ENCODE measurements around the gene MARCOL. TPM values are rescaled to one million over a fixed set of nuclear protein-coding genes. Genes with fewer than 3 reads are reported as not detected.

Gene MARCOL
- total RNA-seq, 1 experiment from 2014 or later, result not detected

GRCh38 chr5:148205865-148206264, 32.5 kb upstream of the MARCOL start:
- POLR2A ChIA-PET (ENCODE audit: low non-redundant PET), result no interaction called here

DNA sequence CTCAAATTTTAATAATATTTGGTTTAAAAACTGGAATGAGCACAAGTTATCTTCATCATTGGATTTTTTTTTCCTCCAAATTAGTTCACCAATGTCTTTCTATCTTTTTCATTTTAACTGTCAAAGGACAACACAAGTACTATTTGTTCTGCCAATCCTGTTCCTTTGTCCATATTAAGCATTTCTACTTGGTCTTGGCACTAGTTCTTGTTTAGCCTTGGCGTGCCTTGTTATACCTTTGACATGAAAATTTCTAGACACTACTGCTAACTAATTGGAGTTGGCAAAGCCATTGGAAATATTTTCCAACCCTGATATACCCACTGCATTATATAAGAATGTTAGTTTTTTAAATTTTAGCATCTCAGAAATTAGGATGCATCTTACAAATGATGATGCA, 31.7 kb upstream of the MARCOL start:
- Histone ChIP-seq H3K36me3 (ENCODE audit: insufficient read depth, low read length, poor library complexity, severe bottlenecking) (no peaks in the 10 kb centered on the region), H3K9me3 (ENCODE audit: low read depth, low read length, poor library complexity, severe bottlenecking) (no peaks in the 10 kb centered on the region), H3K4me3 (ENCODE audit: low read depth, low read length, poor library complexity, severe bottlenecking) (no peak overlapping the region), H3K27ac (ENCODE audit: low read depth, low read length, poor library complexity, severe bottlenecking) (no peak overlapping the region), H3K4me1 (ENCODE audit: insufficient read depth, low read length, poor library complexity, severe bottlenecking) (no peaks in the 10 kb centered on the region), H3K27me3 (replicated peaks; ENCODE audit: insufficient read depth, low read depth, low read length, poor library complexity) (peaks cover 26% of the 10 kb centered on the region)
- TF ChIP-seq, protein P1, sequence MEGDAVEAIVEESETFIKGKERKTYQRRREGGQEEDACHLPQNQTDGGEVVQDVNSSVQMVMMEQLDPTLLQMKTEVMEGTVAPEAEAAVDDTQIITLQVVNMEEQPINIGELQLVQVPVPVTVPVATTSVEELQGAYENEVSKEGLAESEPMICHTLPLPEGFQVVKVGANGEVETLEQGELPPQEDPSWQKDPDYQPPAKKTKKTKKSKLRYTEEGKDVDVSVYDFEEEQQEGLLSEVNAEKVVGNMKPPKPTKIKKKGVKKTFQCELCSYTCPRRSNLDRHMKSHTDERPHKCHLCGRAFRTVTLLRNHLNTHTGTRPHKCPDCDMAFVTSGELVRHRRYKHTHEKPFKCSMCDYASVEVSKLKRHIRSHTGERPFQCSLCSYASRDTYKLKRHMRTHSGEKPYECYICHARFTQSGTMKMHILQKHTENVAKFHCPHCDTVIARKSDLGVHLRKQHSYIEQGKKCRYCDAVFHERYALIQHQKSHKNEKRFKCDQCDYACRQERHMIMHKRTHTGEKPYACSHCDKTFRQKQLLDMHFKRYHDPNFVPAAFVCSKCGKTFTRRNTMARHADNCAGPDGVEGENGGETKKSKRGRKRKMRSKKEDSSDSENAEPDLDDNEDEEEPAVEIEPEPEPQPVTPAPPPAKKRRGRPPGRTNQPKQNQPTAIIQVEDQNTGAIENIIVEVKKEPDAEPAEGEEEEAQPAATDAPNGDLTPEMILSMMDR (conservative IDR thresholded peaks at IDR 0.05; ENCODE audit: low read depth, low read length), result no peak
- no peak for TF ChIP-seq EZH2 (IDR thresholded peaks at IDR 0.05; ENCODE audit: borderline replicate concordance, low read depth, low read length, poor library complexity, severe bottlenecking)
- POLR2A ChIA-PET (ENCODE audit: low non-redundant PET), result no interaction called here
- CTCF ChIA-PET, result no interaction called here
- DNase-seq (ENCODE audit: low spot score), result no peak
- intact Hi-C loops (cut with micrococcal nuclease; ENCODE audit: unreplicated experiment), result no loop called here
- no TSS peak for BruUV-seq (replicated peaks)

More at GRCh38 chr5:148205865-148206264, 32.5 kb upstream of the MARCOL start:
- intact Hi-C loops (cut with micrococcal nuclease; ENCODE audit: unreplicated experiment), result no loop called here
- H3K36me3 ChIP-seq (ENCODE audit: insufficient read depth, low read length, poor library complexity, severe bottlenecking), result no peaks in the 10 kb centered on the region
- no peak overlapping the region for H3K4me3 ChIP-seq (ENCODE audit: low read depth, low read length, poor library complexity, severe bottlenecking)
- no peak for TF ChIP-seq EZH2 (IDR thresholded peaks at IDR 0.05; ENCODE audit: borderline replicate concordance, low read depth, low read length, poor library complexity, severe bottlenecking)
- TF ChIP-seq, protein P1 (conservative IDR thresholded peaks at IDR 0.05; ENCODE audit: low read depth, low read length), result no peak
- peaks cover 31% of the 10 kb centered on the region for H3K27me3 ChIP-seq (replicated peaks; ENCODE audit: insufficient read depth, low read depth, low read length, poor library complexity)
- DNase-seq (ENCODE audit: low spot score), result no peak
- no peaks in the 10 kb centered on the region for H3K4me1 ChIP-seq (ENCODE audit: insufficient read depth, low read length, poor library complexity, severe bottlenecking)
- no peak overlapping the region for H3K27ac ChIP-seq (ENCODE audit: low read depth, low read length, poor library complexity, severe bottlenecking)
- no TSS peak for BruUV-seq (replicated peaks)
- CTCF ChIA-PET, result no interaction called here
- H3K9me3 ChIP-seq (ENCODE audit: low read depth, low read length, poor library complexity, severe bottlenecking), result no peaks in the 10 kb centered on the region

DNA sequence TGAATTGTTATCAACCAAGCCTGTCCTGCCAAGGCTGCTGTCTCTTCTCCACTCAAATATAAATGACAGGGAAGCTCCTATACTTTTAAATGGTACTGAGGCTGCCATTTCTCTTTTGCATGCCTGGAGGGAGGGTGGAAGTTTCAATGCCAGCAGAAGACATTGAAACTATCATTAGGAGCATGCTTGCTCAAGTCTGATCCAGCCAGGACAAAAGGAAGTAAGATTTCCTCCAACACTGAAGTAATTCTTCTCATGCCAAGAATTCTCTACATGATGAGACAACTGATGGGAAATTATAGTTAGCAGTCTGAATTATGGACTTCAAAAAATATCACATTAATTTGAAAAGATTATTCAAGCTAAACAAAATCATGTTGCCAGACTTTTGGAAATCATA, 30.1 kb upstream of the MARCOL start:
- no peaks in the 10 kb centered on the region for H3K9me3 ChIP-seq (ENCODE audit: low read depth, low read length, poor library complexity, severe bottlenecking)
- no peaks in the 10 kb centered on the region for H3K4me1 ChIP-seq (ENCODE audit: insufficient read depth, low read length, poor library complexity, severe bottlenecking)
- TF ChIP-seq, protein P1 (conservative IDR thresholded peaks at IDR 0.05; ENCODE audit: low read depth, low read length), result no peak
- no peak for TF ChIP-seq EZH2 (IDR thresholded peaks at IDR 0.05; ENCODE audit: borderline replicate concordance, low read depth, low read length, poor library complexity, severe bottlenecking)
- POLR2A ChIA-PET (ENCODE audit: low non-redundant PET), result no interaction called here
- no peaks in the 10 kb centered on the region for H3K36me3 ChIP-seq (ENCODE audit: insufficient read depth, low read length, poor library complexity, severe bottlenecking)
- no peak overlapping the region for H3K4me3 ChIP-seq (ENCODE audit: low read depth, low read length, poor library complexity, severe bottlenecking)
- no TSS peak for BruUV-seq (replicated peaks)
- CTCF ChIA-PET, result no interaction called here
- peaks cover 17% of the 10 kb centered on the region for H3K27me3 ChIP-seq (replicated peaks; ENCODE audit: insufficient read depth, low read depth, low read length, poor library complexity)
- DNase-seq (ENCODE audit: low spot score), result no peak
- intact Hi-C loops (cut with micrococcal nuclease; ENCODE audit: unreplicated experiment), result no loop called here
- H3K27ac ChIP-seq (ENCODE audit: low read depth, low read length, poor library complexity, severe bottlenecking), result no peak overlapping the region
